Prostate gland (tissue), 2 donors: ENCODE data around the gene HDGFL3. TPM values are rescaled to one million over a fixed set of nuclear protein-coding genes. Genes with fewer than 3 reads are reported as not detected.
"Not testable (repeated sequence)": the region's sequence is repeated elsewhere in the genome, so short reads cannot be mapped to it uniquely, and the experiment has no call there.

ENCODE experiments used
- DNase-seq: peaks from one replicate; pipeline ENCODE4 v3.0.0-alpha.2; 2019; ENCODE audit warnings: low spot score
- H3K27ac ChIP-seq, 2 donors: fragments of 200-600 bp; sonication (generic); 2 replicates each; pipeline ENCODE4 v1.5.1; 2017 to 2019
- H3K27me3 ChIP-seq: fragments of 200-600 bp; sonication (generic); replicated peaks from 2 replicates; pipeline ENCODE4 v1.5.1; 2019; ENCODE audit not compliant: insufficient read depth
- H3K36me3 ChIP-seq, 2 donors: fragments of 200-600 bp; sonication (generic); 1 replicate in 1 of 2; 2 replicates in 1 of 2; pipeline versions ENCODE4 v1.5.1 to v1.8.1; 2017 to 2019
- H3K4me1 ChIP-seq: fragments of 200-600 bp; sonication (generic); replicated peaks from 2 replicates; pipeline ENCODE4 v1.5.1; 2019
- H3K4me3 ChIP-seq, 2 donors: fragments of 200-600 bp; sonication (generic); 2 replicates each; pipeline ENCODE4 v1.5.1; 2017 to 2019
- H3K9me3 ChIP-seq: fragments of 200-600 bp; sonication (generic); 2 replicates; pipeline ENCODE4 v1.5.1; 2017
- POLR2A ChIP-seq: fragments of 450-650 bp; IDR thresholded peaks from one replicate; pipeline ENCODE4 v1.6.1; 2016; ENCODE audit warnings: antibody characterized with exemption, mild to moderate bottlenecking
- POLR2AphosphoS5 ChIP-seq: sonication (generic); formaldehyde crosslinking; IDR thresholded peaks from one replicate; pipeline ENCODE4 v1.6.1; 2017; ENCODE audit warnings: antibody characterized with exemption
- WGBS: methylation state at CpG from one replicate; pipeline ENCODE4 v1.1.5; 2018; 5-methylcytosine and 5-hydroxymethylcytosine counted together
- intact Hi-C: fragments of 100-400 bp; cut with DNase I; formaldehyde crosslinking; loops from one replicate; pipeline ENCODE4 v1.14.2; 2022
- total RNA-seq, 2 donors: library from RNA; depleted of rRNA; stranded (reverse); fragments of >200 nt; gene quantifications; one replicate each; pipeline ENCODE4 v1.1.0, GENCODE V29; 2016
- TF ChIP-seq, protein P1 (sequence below), 4 experiments: fragments of 200-600 bp in 2 of 4; fragments of 450-650 bp in 2 of 4; sonication (generic) in 2 of 4; IDR thresholded peaks; 1 replicate in 3 of 4; 2 replicates in 1 of 4; pipeline ENCODE4 v1.5.1; 2016 to 2019; ENCODE audit warnings: antibody characterized with exemption in 4 of 4, mild to moderate bottlenecking in 2 of 4, moderate library complexity in 2 of 4

HDGFL3 gene
- total RNA-seq, 2 donors from 2014 or later, result 19.4 to 55.4 TPM

DNA sequence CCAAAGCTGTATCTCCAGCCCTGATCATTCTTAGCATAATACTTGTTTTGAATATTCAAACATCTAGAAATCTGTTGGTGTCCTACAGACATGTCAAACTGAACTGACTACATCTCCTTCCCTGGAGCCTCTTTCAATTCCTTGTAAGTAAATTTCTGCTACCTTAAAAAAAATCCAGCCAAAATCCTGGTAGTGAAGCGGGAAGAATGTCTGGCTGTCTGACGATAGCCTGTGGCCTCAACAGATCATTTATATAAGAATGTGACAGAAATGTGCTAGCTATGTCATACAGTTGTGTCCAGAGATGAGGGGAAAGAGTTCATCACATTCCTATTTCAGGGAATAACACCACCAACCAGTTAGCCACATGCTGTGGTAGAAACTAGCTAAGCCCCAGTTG is 118.7 kb downstream of the HDGFL3 start:
- no peak overlapping the region for H3K4me3 ChIP-seq
- no peaks in the 10 kb centered on the region for H3K36me3 ChIP-seq
- intact Hi-C loops, result no loop called here
- TF ChIP-seq, protein P1, sequence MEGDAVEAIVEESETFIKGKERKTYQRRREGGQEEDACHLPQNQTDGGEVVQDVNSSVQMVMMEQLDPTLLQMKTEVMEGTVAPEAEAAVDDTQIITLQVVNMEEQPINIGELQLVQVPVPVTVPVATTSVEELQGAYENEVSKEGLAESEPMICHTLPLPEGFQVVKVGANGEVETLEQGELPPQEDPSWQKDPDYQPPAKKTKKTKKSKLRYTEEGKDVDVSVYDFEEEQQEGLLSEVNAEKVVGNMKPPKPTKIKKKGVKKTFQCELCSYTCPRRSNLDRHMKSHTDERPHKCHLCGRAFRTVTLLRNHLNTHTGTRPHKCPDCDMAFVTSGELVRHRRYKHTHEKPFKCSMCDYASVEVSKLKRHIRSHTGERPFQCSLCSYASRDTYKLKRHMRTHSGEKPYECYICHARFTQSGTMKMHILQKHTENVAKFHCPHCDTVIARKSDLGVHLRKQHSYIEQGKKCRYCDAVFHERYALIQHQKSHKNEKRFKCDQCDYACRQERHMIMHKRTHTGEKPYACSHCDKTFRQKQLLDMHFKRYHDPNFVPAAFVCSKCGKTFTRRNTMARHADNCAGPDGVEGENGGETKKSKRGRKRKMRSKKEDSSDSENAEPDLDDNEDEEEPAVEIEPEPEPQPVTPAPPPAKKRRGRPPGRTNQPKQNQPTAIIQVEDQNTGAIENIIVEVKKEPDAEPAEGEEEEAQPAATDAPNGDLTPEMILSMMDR (IDR thresholded peaks at IDR 0.05), result no peak
- TF ChIP-seq POLR2AphosphoS5 (no peak), POLR2A (no peak)
- no peak for DNase-seq
- no peaks in the 10 kb centered on the region for H3K27me3 ChIP-seq
- H3K4me1 ChIP-seq, result no peaks in the 10 kb centered on the region
- H3K9me3 ChIP-seq, result no peaks in the 10 kb centered on the region
- 75% methylated on average over 2 of the region's 2 CpGs for WGBS
- H3K27ac ChIP-seq, result no peak overlapping the region

DNA sequence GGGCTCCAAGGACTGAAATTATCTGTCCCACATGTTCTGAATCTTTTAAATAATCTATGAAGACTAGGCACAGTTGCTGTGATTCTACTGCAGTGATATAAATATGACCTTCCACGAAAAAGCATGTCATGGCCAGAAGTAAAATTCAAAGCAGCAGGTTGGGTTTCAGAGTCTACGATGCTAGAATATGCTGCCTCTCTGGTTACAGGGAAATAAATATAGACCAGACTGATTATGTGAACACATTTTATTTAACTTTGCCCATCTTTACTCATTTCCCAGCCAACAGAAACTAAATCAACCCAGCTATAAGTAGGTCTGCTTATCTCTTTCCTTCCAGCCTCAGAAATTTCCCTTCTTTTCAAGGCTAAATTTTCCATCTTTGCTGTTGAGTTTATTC is 120.0 kb downstream of the HDGFL3 start:
- Histone ChIP-seq H3K4me3 (no peak overlapping the region), H3K36me3 (no peaks in the 10 kb centered on the region), H3K4me1 (no peaks in the 10 kb centered on the region), H3K27me3 (no peaks in the 10 kb centered on the region), H3K27ac (no peak overlapping the region), H3K9me3 (no peaks in the 10 kb centered on the region)
- TF ChIP-seq POLR2AphosphoS5, result no peak
- TF ChIP-seq POLR2A, result no peak
- TF ChIP-seq, protein P1 (IDR thresholded peaks at IDR 0.05), result no peak
- intact Hi-C loops, result no loop called here
- DNase-seq, result no peak
- 46% methylated on average over 2 of the region's 2 CpGs for WGBS

DNA sequence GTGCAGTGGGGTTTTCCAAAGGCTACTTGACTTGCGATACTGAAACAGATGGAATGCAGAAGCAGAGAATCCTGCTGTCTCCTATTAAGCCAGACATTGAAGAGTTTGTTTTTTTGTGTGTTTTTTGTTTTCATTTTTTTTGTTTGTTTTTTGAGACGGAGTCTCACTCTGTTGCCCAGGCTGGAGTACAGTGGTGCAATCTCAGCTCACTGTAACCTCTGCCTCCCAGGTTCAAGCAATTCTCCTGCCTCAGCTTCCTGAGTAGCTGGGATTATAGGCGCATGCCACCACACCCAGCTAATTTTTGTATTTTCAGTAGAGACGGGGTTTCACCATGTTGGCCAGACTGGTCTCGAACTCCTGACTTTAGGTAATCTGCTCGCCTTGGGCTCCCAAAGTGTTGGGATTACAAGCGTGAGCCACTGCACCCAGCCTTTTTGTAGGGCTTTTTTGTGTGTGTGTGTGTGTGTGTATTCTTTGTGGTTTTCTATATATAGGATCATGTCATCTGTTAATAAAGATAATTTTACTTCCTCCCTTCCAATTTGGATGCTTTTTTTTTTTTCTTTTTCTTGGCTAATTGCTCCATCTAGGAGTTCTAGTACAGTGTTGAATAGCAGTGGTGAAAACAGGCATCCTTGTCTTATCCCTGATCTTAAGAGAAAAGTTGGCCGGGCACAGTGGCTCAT is 121.6 kb downstream of the HDGFL3 start:
- H3K4me1 ChIP-seq, H3K36me3 ChIP-seq, intact Hi-C loops, H3K9me3 ChIP-seq, H3K27ac ChIP-seq, DNase-seq, H3K4me3 ChIP-seq, H3K27me3 ChIP-seq: not testable (repeated sequence)
- WGBS, result 91% methylated on average over 8 of the region's 8 CpGs

DNA sequence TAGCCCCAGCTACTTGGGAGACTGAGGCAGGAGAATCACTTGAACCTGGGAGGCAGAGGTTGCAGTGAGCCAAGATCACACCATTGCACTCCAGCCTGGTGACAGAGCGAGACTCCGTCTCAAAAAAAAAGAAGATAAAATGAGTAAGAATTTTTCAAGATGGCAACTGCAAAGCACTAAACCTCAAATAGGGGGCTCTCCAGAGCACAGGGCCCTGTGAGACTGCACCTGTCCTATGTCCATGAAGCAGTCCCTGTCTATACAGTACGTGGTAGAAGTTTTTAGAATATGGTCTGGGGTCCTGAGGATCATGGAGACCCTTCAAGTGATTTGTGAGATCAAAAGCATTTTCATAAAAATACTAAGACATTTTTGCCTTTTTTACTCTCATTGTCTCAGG is 122.2 kb downstream of the HDGFL3 start:
- H3K27me3 ChIP-seq, intact Hi-C loops, DNase-seq, H3K36me3 ChIP-seq, H3K27ac ChIP-seq, H3K4me1 ChIP-seq, H3K9me3 ChIP-seq, H3K4me3 ChIP-seq: not testable (repeated sequence)
- 89% methylated on average over 3 of the region's 3 CpGs for WGBS

DNA sequence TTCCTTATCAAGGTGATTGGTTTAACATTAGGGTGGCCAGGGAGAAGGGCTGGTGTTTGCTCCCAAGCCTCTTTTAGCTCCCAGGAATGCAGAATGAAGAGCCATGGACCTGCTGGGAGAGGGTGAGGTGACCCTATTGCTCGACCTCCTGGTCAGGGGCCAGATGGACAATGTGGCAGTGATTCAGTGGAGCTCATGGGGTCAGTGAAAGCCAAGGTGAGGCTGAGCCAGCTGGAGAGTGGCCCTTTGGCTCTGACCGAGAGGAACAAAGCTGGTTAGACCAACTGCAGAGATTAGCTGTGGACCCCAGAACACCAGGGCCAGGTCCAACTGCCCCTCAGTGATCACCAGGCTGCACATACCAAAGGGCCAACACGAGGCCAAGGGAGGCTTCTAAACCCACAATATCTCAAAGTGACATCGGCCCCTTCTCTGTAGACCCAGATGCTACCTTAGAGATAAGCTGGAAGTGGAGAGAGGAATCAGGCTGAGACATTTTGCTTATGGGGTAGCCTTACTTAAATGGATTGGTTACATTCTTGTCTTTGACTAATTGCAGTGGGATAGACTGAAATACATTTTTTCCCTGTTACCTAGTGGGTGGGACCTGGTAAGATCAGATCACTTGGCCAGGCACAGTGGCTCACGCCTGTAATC is 124.8 kb downstream of the HDGFL3 start:
- no peaks in the 10 kb centered on the region for H3K36me3 ChIP-seq
- DNase-seq, result no peak
- no peak overlapping the region for H3K27ac ChIP-seq
- 82% methylated on average over 5 of the region's 5 CpGs for WGBS
- intact Hi-C loops, result no loop called here
- no peaks in the 10 kb centered on the region for H3K4me1 ChIP-seq
- TF ChIP-seq POLR2AphosphoS5 (no peak), POLR2A (no peak)
- TF ChIP-seq, protein P1 (IDR thresholded peaks at IDR 0.05), result no peak
- H3K9me3 ChIP-seq, result no peaks in the 10 kb centered on the region
- H3K4me3 ChIP-seq, result no peak overlapping the region
- no peaks in the 10 kb centered on the region for H3K27me3 ChIP-seq
